Measurements from ENCODE around the gene DRD3.

Gene DRD3

DNA sequence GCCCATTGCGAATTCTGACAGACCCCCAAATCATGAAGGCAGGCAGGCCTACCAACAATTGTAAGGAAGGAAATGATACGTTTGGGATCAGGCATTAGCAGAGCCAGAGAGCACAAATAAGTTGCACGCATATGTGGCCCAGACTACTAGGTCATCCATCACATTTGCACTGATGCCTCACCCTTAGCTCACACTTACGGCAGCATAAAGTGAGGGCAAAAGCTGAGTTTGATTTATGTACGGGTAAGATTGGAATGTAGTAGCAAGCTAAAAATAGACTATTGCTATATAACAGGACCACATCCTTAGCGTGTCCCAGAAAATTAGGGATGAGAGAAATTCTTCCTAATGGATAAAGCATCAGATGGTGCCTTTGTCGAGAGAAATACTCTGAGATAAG is 63.7 kb downstream of the DRD3 start:
- DNase-seq: no peak

DNA sequence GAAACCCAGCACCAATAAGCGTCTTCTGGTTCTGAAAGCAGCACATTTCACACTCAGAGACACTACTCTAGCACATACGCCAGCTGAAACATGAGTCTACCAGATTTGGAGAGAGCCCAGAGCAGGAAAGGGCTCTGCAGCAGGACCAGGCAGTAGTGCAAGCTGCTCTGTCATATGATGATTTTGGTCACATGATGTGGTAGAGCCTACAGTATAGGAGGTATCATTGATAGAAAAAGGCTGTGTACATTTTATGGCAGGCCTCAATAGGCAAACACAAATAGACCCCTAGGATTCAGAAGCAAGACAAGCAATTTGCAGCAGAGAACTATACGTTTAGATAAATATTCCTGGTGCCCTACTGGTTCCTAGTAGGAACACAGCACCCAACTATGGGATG is 64.1 kb downstream of the DRD3 start:
- DNase-seq: no peak

DNA sequence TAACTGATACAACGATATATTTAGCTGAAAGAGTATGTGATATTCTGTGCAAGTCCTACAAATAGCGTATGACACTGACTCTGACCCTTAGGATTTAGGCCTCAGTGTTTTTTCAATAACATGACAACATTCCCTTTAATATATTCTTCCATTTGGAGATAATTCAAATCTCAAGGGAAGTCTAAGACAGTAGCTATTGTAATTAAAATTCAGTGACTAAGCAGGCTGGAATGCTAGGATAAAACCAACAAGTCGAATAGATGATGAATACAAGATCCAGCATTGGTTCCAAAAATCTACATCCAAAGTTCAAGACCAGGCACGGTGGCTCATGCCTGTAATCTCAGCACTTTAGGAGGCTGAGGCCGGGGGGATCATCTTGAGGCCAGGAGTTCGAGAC is 66.2 kb downstream of the DRD3 start:
- DNase-seq: no peak

DNA sequence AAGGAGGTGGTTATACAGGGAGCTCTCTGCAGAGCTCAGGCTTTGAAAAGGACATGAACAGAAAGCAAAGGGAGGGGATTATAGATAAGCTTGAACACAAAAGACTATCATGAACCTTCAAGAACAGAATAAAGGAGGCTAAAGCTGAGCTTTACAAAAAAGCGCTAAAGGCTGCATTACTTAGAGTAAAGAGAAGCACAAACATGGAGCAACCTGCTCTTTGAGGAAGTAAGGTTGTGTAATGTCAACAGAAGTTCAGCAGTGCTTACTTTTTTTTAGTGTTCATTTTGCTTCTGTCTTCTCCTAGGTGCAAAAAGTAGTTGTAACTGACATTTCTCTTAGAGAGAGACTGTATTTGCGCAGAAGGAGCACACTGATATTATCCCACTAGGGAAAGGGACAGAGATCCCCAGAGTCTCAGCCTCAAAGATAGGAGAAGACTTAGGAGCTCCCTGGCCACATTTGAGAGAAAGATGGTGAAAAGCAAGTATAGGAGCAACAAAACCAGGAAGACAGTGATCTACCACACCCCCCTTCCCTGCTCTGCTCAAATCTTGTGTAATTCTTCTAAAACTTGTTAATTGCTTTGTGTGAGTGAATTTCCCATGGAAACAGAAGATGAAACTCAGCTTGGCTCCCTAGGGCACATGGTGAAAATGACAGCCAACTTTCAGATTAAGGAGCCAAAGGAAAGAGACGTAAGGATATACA is 67.6 kb downstream of the DRD3 start:
- no peak for DNase-seq

DNA sequence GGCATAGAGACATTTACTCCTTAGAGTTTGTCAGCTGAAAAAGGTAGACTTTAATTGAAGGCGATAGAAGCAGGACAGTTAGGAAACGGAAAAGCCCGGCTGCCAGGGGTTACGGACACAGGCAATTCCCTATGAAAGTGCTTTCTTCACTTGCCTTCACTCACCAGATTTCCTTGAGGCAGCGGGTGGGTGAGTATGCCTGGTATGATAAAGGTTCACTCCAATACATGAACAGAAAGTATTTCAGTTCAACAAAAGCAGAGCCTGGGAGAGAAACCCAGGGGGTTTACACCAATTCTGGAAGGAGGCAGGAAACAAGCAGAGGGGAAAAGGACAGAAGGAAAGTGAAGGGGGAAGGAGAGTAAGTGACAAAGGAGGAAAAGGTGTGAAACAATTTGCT is 68.4 kb downstream of the DRD3 start:
- no peak for DNase-seq

DNA sequence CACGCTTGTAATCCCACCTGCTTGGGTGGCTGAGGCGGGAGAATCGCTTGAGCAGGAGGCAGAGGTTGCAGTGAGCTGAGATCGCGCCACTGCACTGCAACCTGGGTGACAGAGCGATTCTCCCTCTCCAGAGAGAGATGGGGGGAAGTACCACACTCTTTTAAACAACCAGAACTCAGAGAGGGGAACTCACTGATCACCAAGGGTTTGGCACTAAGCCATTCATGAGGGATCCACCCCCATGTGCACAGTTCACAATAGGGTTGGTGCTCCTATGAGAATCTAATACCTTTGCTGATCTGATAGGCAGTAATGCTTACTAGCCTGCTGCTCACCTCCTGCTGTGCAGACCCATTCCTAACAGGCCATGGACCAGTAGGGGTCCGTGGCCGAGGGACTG is 70.7 kb downstream of the DRD3 start:
- DNase-seq: no peak

DNA sequence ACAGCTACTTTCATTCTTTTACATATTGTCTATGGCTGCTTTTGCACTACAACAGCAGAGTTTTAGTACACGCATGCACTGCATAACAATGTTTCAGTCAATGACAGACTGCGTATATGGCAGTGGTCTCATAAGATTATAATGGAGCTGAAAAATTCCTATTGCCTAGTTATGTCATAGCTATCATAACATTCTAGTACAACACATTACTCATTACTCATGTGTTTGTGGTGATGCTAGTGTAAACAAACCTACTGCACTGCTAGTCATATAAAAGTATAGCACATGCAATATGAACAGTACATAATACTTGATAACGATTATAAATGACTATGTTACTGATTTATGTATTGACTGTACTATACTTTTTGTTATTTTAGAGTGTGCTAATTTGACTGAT is 74.4 kb downstream of the DRD3 start:
- DNase-seq: no peak

DNA sequence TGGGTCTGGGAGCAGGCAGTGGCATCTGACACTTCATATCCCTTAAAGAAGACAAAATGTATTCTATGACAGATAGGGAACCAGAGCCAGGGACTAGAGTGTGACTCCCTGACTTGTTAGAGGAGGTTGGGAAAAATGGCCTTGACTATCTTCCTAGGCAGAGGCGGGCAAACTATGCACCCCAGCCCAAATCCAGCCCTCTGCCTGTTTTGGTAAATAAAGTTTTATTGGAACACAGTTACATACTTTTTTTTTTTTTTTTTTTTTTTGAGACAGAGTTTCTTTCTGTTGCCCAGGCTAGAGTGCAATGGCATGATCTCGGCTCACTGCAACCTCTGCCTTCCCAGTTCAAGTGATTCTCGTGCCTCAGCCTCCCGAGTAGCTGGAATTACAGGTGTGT is 75.0 kb downstream of the DRD3 start:
- DNase-seq: no peak

DNA sequence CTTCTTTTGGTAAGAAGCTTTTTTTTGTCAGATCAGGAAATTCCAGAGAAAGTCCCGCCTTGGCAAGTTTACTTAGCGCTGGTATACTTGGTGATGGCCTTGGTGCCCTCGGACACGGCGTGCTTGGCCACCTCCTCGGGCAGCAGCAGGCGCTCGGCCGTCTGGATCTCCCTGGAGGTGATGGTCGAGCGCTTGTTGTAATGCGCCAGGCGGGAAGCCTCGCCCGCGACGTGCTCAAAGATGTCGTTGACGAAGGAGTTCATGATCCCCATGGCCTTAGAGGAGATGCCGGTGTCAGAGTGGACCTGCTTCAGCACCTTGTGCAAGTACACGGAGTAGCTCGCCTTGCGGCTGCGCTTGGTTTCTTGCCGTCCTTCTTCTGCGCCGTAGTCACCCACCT is 75.7 kb downstream of the DRD3 start:
- no peak for DNase-seq

DNA sequence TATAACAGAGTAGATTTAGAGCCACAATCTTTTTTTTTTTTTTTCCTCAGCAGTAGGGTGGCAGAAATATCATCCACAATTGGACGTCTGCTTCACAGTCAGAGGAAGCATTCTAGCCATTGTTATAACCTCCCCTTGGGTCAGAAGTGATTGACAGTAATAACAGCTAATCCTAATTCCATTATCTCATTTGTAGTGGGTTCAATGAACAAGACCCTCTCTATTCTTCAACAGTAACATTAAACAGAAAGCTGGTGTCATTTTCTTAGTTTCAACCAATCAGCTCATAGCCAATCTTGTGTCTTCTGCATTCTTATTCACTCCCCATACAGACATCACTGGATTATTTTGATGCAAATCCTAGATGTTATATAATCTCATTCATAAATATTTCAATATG is 77.8 kb downstream of the DRD3 start:
- no peak for DNase-seq

DNA sequence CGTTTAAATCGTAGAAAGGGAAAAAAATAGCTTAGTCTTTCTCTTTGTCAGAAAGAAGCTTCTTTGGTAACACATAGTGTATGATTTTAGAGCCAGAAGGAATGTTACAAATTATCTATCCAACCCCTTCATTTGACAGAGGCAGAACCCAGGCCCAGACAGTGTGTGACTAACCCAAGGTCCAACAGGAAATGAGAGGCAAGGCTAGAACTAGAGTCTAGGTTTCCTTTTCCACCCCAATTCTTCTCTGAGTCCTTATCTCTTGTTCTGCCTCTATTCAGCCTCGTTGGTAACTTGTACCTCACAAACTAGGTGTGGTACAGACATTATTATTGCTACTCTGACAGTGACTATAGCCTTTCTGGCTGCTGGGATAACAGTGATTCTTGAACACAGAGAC is 83.1 kb downstream of the DRD3 start:
- DNase-seq: no peak

DNA sequence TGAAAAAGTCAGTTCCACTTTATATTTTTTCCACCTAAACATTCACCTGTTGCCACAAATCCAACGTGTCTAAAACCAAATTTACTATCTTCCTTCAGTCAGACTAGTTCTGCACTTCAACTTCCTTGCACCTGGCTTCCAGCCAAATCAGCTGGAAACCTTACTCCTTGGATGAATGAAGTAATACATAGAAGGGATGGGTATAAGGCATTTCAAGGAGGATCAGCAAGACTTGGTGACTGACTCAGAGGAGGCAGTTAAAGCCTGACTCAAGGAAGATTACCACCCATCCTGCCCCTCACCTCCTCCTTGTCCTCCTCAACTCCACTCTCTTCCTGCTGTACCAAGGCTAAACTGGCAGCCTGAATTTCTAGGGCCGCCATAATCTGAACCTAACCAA is 85.3 kb downstream of the DRD3 start:
- no peak for DNase-seq

DNA sequence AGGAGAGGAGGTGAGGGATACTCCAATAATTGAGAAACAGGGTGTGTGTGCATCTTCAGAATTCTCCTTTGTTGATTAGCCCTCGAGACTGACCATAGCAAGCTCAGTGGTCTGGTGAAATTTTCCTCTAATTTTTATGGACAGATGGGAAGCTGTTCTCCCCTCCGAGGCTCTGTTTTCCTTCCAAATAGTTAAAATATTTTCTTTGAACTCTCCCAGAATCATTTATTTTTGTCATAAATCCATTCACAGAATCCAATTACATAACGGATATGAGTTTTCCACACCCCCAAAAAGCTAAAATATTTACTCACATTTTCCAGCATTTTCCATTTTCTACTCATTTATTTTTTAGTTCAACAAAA is 85.9 kb downstream of the DRD3 start:
- DNase-seq: no peak

DNA sequence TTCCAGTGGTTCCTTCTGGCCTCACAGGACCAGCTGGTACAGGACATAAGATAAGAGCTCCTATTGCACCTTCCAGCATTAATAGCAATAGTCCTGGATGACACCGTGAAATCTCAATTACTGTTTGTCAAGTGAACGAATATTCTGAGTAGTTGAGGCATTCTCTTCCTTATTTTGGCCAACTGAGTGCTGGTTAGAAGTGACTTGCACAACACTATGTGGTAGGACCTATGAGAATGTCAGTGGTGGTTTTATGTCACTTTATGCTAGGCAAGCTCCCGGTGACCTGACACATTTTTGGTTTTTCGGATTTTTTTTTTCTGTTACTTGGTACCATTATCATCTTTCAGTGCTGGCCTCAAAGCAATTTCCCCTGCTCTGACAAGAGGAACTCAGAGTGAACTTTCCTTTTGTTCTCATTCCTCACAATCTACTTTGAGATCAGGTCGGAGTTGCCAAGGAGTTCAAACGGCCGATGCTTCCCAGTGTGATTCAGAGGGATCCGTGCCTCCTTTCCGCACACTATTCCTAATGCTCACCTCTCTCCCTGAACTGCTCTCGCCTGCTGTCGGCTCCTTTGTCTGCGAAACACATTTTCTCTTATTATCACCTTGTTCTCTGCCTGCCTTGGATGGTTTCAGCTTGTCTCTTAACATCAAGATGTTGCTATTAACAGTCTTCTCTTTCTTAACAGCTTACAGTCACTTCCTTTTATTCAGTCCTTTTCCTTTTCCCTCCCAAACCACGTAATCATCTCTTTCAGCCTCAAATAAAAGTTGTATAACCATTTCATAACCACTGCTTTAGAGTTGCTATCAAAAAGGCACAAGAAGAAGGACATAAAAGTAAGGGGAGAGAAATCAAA is 86.5 kb downstream of the DRD3 start:
- no peak for DNase-seq

DNA sequence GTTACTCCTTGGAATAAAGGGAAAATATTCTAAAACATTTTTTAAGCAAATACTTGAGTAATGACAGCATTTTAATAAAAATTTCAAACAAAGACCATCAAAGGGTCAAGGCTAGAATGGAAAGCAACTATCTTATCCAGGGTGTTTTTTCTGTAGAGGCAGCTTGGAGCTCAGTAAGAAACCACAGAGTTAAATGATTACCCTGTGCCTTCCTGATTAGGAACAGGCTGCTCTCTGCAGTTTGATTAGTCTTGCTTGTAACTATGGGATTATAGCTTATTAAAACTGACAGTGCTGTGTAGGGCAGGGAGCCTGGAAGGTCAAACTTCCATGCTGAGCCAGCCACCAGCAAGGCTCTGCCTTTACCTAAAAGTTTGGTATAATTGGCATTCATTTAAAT is 89.2 kb downstream of the DRD3 start:
- no peak for DNase-seq

DNA sequence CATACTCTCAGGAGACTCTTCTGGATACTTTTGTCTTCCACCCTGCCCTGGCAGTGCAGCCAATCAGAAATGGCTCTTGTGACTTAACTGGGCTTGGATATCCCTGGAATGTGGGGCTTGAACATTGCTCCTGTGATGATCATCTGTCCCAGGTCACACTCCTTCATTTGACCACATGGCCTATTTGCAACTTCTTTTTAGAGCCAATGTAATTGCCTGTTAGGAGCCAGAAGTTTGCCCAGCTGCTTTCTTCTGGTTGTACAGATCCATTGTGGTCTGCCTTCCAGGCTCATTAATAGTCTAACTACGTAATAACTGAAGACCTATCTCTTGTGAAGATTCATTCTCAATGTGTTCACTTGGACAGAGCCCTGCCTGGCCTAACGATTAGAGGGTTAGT is 92.5 kb downstream of the DRD3 start:
- DNase-seq: no peak

DNA sequence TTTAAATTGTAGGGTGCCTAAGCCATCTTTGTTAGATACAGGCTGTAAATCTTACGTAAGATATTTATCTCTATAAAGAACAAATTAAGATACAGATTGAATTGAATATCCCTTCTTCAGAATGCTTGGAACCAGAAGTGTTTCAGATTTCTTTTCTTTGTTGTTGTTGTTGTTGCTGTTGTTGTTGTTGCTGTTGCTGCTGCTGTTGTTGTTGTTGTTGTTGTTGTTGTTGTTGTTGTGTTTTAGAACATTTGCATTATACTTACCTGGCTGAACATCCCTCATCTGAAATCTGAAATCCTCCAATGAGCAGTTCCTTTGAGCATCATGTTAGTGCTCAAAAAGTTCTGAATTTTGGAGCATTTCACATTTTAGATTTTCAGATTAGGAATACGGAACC is 95.7 kb downstream of the DRD3 start:
- no peak for DNase-seq

DNA sequence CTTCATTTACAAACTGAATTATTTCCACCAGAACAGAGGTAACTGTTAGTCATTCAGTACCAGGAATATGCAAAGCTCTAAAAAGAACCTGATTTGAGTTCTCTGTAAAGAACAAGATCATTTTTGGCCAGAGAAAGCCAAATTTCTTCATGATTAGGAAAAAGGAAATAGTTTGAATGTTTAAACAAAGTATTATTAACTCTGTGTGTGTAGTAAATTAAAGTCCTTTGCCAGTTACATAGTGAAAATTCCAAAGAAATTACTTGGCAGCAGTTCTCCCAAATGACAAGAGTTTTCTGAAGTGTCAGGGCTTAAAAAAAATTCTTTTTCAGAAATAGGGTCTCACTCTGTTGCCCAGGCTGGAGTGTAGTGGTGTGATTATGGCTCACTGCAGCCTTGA is 97.8 kb downstream of the DRD3 start:
- no peak for DNase-seq

DNA sequence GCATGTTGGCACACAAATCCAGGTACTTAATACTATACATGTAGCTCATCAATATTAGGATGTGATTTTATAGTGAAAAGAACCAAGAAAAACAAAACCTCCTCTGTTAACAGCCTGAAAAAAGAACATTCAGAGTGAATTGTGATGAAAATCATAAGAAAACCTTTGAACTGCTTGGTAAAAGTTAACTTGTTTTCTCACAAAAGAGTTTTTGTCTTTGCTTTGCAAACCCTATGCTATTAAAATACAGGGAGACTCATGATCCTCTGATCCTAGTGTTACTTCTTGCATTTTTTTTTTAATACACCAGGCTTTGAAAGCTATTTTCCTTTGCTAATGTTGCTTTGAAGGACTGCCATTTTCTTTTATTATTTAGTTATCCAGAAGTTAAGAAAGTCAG is 98.7 kb downstream of the DRD3 start:
- DNase-seq: no peak

DNA sequence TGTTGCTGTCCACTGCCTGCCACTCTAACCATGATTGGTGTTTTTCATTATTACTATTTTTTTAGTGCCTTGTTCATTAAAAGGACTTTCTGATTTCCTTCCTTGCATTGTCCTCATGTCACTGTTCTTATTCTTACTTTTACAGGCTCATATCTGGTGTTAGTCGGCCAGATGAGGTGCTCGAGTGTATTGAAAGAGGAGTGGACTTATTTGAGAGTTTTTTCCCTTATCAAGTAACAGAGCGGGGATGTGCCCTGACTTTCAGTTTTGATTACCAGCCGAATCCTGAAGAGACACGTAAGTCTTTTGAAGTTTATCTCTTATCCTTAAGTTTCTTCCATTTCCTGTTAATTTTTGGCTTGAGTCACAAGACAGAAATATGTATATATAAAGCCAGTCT is 99.1 kb downstream of the DRD3 start:
- no peak for DNase-seq

DNA sequence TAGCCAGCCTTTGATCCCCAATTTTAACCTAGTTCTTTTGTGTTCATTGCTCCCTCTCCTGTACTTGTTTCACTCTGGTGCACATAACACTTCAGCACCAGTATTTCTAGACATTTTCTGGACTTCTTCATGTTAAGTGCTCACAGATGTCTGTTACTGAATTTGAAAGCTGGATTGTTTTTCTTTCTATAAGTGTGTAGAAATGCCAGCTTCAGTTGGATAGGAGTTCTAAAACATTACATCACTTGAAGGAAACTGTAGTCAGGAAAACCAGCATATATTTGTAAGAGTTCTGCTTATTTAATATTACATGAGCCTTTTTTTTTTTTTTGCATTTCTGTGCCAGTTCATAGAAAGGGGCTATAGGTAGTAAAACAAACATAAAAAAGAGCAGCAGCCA is 100.7 kb downstream of the DRD3 start:
- no peak for DNase-seq

Measured in SHP77 treated with DMSO at 0.1 percent for 48 hours (cell line).